Measurements from ENCODE around the gene NDUFS8. TPM values are rescaled to one million over a fixed set of nuclear protein-coding genes. Genes with fewer than 3 reads are reported as not detected.
"Not testable (repeated sequence)": the region's sequence is repeated elsewhere in the genome, so short reads cannot be mapped to it uniquely, and the experiment has no call there.

The NDUFS8 gene
- total and polyA plus RNA-seq, 2 of the 4 experiments (the other 2 are of a cell fraction) = 85.9 to 131 TPM

- H3K4ac ChIP-seq (ENCODE audit: low read depth, low read length); H4K5ac ChIP-seq (ENCODE audit: low read depth, low read length); H2AK5ac ChIP-seq (ENCODE audit: low read depth, low read length); H2AK9ac ChIP-seq (replicated peaks; ENCODE audit: low read depth, low read length, poor library complexity); H3K79me1 ChIP-seq (ENCODE audit: low read depth in 1 of 2, low read length in 2 of 2); in situ Hi-C loops (cut with MboI; ENCODE audit: low sequenced_read_pairs); H3K9me1 ChIP-seq (ENCODE audit: insufficient read depth, low read length); ATAC-seq (ENCODE audit: low read depth); H3K14ac ChIP-seq (replicated peaks; ENCODE audit: low read depth, low read length); DNase-seq; H4K20me1 ChIP-seq (ENCODE audit: insufficient read depth, low read length); H3K9ac ChIP-seq (ENCODE audit: low read depth, low read length); H2BK5ac ChIP-seq (ENCODE audit: low read depth, low read length, poor library complexity, severe bottlenecking); H3K18ac ChIP-seq (ENCODE audit: low read depth, low read length); H4K91ac ChIP-seq (ENCODE audit: insufficient read depth, low read depth, low read length); H3K56ac ChIP-seq (ENCODE audit: extremely low read depth, insufficient read depth, low read length); dilution Hi-C loops (cut with HindIII; ENCODE audit: low sequenced_read_pairs, unreplicated experiment); H3K4me1 ChIP-seq (ENCODE audit: control insufficient read depth, insufficient read depth, low read length); H3K27ac ChIP-seq (ENCODE audit: insufficient read depth, low read length); H3K23ac ChIP-seq (ENCODE audit: low read depth, low read length); H3K4me3 ChIP-seq (ENCODE audit: insufficient read depth, low read depth, low read length); H2BK20ac ChIP-seq (ENCODE audit: low read depth, low read length); POLR2A ChIA-PET (ENCODE audit: unreplicated experiment); H3K4me2 ChIP-seq (ENCODE audit: low read depth, low read length); H2BK15ac ChIP-seq (ENCODE audit: low read depth, low read length); H2BK120ac ChIP-seq (ENCODE audit: low read depth, low read length); H3K36me3 ChIP-seq (ENCODE audit: control insufficient read depth, insufficient read depth, low read length); intact Hi-C loops (cut with micrococcal nuclease); H2AFZ ChIP-seq (replicated peaks; ENCODE audit: low read length, poor library complexity); H3K9me3 ChIP-seq (ENCODE audit: control insufficient read depth, insufficient read depth, low read length); H3K27me3 ChIP-seq (ENCODE audit: control insufficient read depth, insufficient read depth, low read length); H4K8ac ChIP-seq (ENCODE audit: low read depth in 2 of 2, low read length in 2 of 2); BruUV-seq (replicated peaks): not testable (repeated sequence)
- WGBS, 2 experiments (ENCODE audit: extremely low coverage in 2 of 2, insufficient read length in 1 of 2) = no CpG with 5 or more reads among the region's 12 CpGs
- CTCF ChIA-PET = interaction anchor here (0.6 kb wide), 1 partner anchor 400 kb away, joined by 3 read pairs; no protein-coding TSS in a partner anchor
- TF ChIP-seq RAD21 (IDR thresholded peaks at IDR 0.05; ENCODE audit: low read length) (peak; percentile 40), SMC3 (IDR thresholded peaks at IDR 0.05; ENCODE audit: low read depth, low read length) (peak; percentile 23; the same call in 1 of the 2 replicates)
- TF ChIP-seq, protein P1, sequence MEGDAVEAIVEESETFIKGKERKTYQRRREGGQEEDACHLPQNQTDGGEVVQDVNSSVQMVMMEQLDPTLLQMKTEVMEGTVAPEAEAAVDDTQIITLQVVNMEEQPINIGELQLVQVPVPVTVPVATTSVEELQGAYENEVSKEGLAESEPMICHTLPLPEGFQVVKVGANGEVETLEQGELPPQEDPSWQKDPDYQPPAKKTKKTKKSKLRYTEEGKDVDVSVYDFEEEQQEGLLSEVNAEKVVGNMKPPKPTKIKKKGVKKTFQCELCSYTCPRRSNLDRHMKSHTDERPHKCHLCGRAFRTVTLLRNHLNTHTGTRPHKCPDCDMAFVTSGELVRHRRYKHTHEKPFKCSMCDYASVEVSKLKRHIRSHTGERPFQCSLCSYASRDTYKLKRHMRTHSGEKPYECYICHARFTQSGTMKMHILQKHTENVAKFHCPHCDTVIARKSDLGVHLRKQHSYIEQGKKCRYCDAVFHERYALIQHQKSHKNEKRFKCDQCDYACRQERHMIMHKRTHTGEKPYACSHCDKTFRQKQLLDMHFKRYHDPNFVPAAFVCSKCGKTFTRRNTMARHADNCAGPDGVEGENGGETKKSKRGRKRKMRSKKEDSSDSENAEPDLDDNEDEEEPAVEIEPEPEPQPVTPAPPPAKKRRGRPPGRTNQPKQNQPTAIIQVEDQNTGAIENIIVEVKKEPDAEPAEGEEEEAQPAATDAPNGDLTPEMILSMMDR (conservative IDR thresholded peaks at IDR 0.05; ENCODE audit: low read depth, low read length) = peak; percentile 43
Observed at GRCh38 chr11:67993821-67994220, 36.7 kb upstream of the NDUFS8 start.

GRCh38 chr11:67994387-67994786 lies 36.1 kb upstream of the NDUFS8 start:
- BruUV-seq (replicated peaks); H3K4me1 ChIP-seq (ENCODE audit: control insufficient read depth, insufficient read depth, low read length); H2BK120ac ChIP-seq (ENCODE audit: low read depth, low read length); H3K27me3 ChIP-seq (ENCODE audit: control insufficient read depth, insufficient read depth, low read length); H4K91ac ChIP-seq (ENCODE audit: insufficient read depth, low read depth, low read length); in situ Hi-C loops (cut with MboI; ENCODE audit: low sequenced_read_pairs); H4K8ac ChIP-seq (ENCODE audit: low read depth in 2 of 2, low read length in 2 of 2); dilution Hi-C loops (cut with HindIII; ENCODE audit: low sequenced_read_pairs, unreplicated experiment); H4K20me1 ChIP-seq (ENCODE audit: insufficient read depth, low read length); H3K23ac ChIP-seq (ENCODE audit: low read depth, low read length); H3K9ac ChIP-seq (ENCODE audit: low read depth, low read length); H2AFZ ChIP-seq (replicated peaks; ENCODE audit: low read length, poor library complexity); H3K4me2 ChIP-seq (ENCODE audit: low read depth, low read length); H3K9me3 ChIP-seq (ENCODE audit: control insufficient read depth, insufficient read depth, low read length); H2BK20ac ChIP-seq (ENCODE audit: low read depth, low read length); POLR2A ChIA-PET (ENCODE audit: unreplicated experiment); H4K5ac ChIP-seq (ENCODE audit: low read depth, low read length); ATAC-seq (ENCODE audit: low read depth); H3K36me3 ChIP-seq (ENCODE audit: control insufficient read depth, insufficient read depth, low read length); H3K27ac ChIP-seq (ENCODE audit: insufficient read depth, low read length); H2BK5ac ChIP-seq (ENCODE audit: low read depth, low read length, poor library complexity, severe bottlenecking); H3K4me3 ChIP-seq (ENCODE audit: insufficient read depth, low read depth, low read length); H2AK5ac ChIP-seq (ENCODE audit: low read depth, low read length); H3K14ac ChIP-seq (replicated peaks; ENCODE audit: low read depth, low read length); H2AK9ac ChIP-seq (replicated peaks; ENCODE audit: low read depth, low read length, poor library complexity); H3K9me1 ChIP-seq (ENCODE audit: insufficient read depth, low read length); H2BK15ac ChIP-seq (ENCODE audit: low read depth, low read length); H3K18ac ChIP-seq (ENCODE audit: low read depth, low read length); H3K79me1 ChIP-seq (ENCODE audit: low read depth in 1 of 2, low read length in 2 of 2); H3K56ac ChIP-seq (ENCODE audit: extremely low read depth, insufficient read depth, low read length); intact Hi-C loops (cut with micrococcal nuclease); DNase-seq; H3K4ac ChIP-seq (ENCODE audit: low read depth, low read length): not testable (repeated sequence)
- 86% methylated on average over 1 of the region's 5 CpGs; no CpG with 5 or more reads in 1 of the 2 experiments for WGBS, 2 experiments (ENCODE audit: extremely low coverage in 2 of 2, insufficient read length in 1 of 2)
- CTCF ChIA-PET = interaction anchor here (0.6 kb wide), 1 partner anchor 399 kb away, joined by 3 read pairs; no protein-coding TSS in a partner anchor
